Type B pancreatic cell (in vitro differentiated cells): Measurements from ENCODE around the gene IGFBP1. TPM values are rescaled to one million over a fixed set of nuclear protein-coding genes. Genes with fewer than 3 reads are reported as not detected.
A peak's percentile ranks its signal among the peaks of the same experiment; 100 is the strongest.

Experiments
- DNase-seq: peaks from one replicate; pipeline ENCODE4 v3.0.0; 2021; ENCODE audit warnings: mixed read lengths; ENCODE audit not compliant: unreplicated experiment; ENCODE audit errors: extremely low spot score
- H3K27ac Mint-ChIP-seq: 2 replicates; pipeline ENCODE4 v1.8.0; 2021; ENCODE audit warnings: mild to moderate bottlenecking, mixed read lengths
- H3K27me3 Mint-ChIP-seq: 2 replicates; pipeline ENCODE4 v1.8.0; 2021; ENCODE audit warnings: mixed read lengths
- H3K36me3 Mint-ChIP-seq: 2 replicates; pipeline ENCODE4 v1.8.0; 2021; ENCODE audit warnings: mixed read lengths
- H3K4me1 Mint-ChIP-seq: one replicate; pipeline ENCODE4 v1.8.0; 2021; ENCODE audit warnings: mixed read lengths; ENCODE audit not compliant: unreplicated experiment
- H3K4me3 Mint-ChIP-seq: 2 replicates; pipeline ENCODE4 v1.8.0; 2021; ENCODE audit warnings: mild to moderate bottlenecking, mixed read lengths
- H3K9me3 Mint-ChIP-seq: 2 replicates; pipeline ENCODE4 v1.8.0; 2021; ENCODE audit warnings: mixed read lengths
- total RNA-seq: library from RNA; stranded (reverse); gene quantifications from 2 replicates; pipeline ENCODE4 v1.2.1, GENCODE V29; 2021; ENCODE audit warnings: low replicate concordance
- TF ChIP-seq, protein P1 (sequence below): fragments of 200-600 bp; sonication (generic); conservative IDR thresholded peaks from 2 replicates; pipeline ENCODE4 v1.5.0; 2021; ENCODE audit warnings: antibody characterized with exemption, mild to moderate bottlenecking

The IGFBP1 gene
- total RNA-seq, 1 donor from 2014 or later = 0.75 TPM

DNA sequence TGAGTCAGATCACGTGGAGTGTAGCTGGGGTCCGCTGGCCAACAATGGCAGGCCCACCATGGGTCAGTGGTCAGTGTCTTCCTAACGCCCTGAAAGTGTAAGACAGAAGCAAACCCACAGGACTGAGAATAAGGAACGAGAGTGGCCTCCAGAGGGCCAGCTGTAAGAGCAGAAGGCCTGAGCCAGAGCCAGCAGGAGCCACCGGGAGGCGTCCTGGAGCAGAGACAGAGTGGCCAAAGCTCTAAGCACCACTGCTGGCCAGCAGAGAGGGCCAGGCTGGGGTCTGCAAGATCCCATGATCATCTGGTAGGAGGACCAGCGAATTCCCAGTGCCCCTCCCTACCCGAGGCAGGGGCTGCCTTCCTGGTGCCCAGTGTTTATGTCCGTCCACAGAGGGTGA lies 24.6 kb upstream of the IGFBP1 start:
- no peak for DNase-seq

DNA sequence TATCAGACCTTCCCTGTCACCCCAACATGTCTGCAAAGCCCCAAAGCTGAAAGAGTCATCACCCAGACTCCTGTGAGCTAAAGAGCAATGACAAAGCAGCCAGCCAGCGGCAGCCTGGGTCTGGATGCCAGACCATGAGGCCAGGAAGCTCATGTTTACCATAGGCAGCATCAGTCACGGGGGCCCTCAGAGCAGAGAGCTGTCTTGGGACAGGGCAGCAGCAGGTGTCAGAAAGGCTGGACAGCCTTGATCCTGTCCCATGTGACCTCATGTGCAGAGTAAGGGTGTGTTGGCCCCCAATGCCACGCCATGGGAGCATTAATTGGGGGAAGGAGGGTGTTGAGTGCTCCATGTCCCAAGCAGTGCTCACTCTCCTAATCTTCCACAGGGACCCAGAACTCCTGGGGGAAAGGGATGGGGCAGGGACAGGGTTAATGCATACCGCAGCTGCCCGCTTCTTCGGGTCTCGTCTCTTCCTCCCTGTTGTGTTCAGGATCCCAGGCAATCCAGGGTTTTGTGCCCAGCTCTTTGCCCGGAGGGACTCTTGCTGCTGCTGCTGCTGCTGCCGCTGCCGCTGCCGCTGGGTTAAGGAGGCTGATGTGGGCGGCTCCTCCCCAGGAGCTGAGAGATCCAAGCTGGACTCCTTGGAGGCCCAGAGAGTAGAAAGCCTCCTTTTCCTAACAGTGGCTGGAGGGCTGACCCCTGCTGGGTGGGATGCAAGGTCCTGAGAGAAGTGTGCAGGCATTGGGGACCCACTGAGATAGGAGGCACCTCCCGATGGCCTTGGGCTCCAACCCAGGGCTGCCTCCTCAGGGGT lies 22.5 kb upstream of the IGFBP1 start:
- Mint-ChIP-seq H3K4me3 (no peak overlapping the region), H3K27me3 (no peaks in the 10 kb centered on the region), H3K36me3 (no peaks in the 10 kb centered on the region), H3K9me3 (peaks cover 5% of the 10 kb centered on the region), H3K4me1 (no peaks in the 10 kb centered on the region), H3K27ac (no peak overlapping the region)
- TF ChIP-seq, protein P1, sequence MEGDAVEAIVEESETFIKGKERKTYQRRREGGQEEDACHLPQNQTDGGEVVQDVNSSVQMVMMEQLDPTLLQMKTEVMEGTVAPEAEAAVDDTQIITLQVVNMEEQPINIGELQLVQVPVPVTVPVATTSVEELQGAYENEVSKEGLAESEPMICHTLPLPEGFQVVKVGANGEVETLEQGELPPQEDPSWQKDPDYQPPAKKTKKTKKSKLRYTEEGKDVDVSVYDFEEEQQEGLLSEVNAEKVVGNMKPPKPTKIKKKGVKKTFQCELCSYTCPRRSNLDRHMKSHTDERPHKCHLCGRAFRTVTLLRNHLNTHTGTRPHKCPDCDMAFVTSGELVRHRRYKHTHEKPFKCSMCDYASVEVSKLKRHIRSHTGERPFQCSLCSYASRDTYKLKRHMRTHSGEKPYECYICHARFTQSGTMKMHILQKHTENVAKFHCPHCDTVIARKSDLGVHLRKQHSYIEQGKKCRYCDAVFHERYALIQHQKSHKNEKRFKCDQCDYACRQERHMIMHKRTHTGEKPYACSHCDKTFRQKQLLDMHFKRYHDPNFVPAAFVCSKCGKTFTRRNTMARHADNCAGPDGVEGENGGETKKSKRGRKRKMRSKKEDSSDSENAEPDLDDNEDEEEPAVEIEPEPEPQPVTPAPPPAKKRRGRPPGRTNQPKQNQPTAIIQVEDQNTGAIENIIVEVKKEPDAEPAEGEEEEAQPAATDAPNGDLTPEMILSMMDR = no peak
- DNase-seq = no peak

More for the DNA sequence above, 24.6 kb upstream of the IGFBP1 start:
- no peaks in the 10 kb centered on the region for H3K27me3 Mint-ChIP-seq
- TF ChIP-seq, protein P1 = peak; percentile 36
- H3K9me3 Mint-ChIP-seq = peaks cover 5% of the 10 kb centered on the region
- no peak overlapping the region for H3K27ac Mint-ChIP-seq
- H3K4me3 Mint-ChIP-seq = no peak overlapping the region
- H3K4me1 Mint-ChIP-seq = no peaks in the 10 kb centered on the region
- no peaks in the 10 kb centered on the region for H3K36me3 Mint-ChIP-seq

DNA sequence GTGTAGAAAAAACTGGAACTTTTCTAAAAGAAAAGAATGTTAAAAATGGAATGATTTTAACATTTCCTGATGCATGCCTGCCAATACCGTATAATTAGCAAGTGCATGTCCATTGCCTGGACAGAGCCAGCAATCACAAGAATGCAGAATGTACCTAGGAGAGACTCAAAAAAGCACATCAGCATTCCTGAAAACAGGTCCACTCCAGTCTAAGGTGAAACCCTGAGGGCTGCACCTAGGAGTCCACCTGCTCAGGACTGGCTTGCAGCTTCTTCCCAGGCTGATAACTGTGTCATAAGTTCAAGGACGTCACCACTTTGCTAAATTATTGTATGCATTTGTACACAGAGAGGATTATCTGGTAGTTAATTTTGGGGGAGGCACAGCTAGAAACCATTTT lies 20.8 kb upstream of the IGFBP1 start:
- Mint-ChIP-seq H3K9me3 (peaks cover 5% of the 10 kb centered on the region), H3K27ac (peak overlapping the region; percentile 26), H3K4me3 (peak overlapping the region; percentile 9), H3K27me3 (no peaks in the 10 kb centered on the region), H3K4me1 (no peaks in the 10 kb centered on the region), H3K36me3 (no peaks in the 10 kb centered on the region)
- DNase-seq = no peak
- TF ChIP-seq, protein P1 = no peak

DNA sequence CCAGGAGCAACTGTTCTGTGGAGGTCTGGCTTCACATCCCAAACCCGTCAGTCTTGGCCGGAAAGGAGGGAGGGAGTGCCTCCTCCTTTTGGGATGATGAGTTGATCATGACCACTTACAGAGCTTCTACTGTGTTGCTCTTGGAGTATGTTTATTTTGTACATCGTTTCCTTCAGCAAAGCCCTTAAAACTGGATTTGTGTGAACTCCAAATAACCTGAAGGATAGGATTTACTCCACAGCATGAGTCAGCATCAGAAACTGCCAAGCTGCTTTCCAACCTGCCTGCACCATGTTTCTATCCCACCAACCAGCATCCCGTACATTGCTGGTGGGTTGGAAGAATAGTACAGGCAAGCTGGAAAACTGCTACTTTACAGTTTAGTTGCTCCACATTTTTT lies 18.9 kb upstream of the IGFBP1 start:
- no peak for DNase-seq
- TF ChIP-seq, protein P1 = no peak
- Mint-ChIP-seq H3K27ac (no peak overlapping the region), H3K9me3 (peaks cover 5% of the 10 kb centered on the region), H3K36me3 (no peaks in the 10 kb centered on the region), H3K4me3 (no peak overlapping the region), H3K27me3 (no peaks in the 10 kb centered on the region), H3K4me1 (no peaks in the 10 kb centered on the region)

DNA sequence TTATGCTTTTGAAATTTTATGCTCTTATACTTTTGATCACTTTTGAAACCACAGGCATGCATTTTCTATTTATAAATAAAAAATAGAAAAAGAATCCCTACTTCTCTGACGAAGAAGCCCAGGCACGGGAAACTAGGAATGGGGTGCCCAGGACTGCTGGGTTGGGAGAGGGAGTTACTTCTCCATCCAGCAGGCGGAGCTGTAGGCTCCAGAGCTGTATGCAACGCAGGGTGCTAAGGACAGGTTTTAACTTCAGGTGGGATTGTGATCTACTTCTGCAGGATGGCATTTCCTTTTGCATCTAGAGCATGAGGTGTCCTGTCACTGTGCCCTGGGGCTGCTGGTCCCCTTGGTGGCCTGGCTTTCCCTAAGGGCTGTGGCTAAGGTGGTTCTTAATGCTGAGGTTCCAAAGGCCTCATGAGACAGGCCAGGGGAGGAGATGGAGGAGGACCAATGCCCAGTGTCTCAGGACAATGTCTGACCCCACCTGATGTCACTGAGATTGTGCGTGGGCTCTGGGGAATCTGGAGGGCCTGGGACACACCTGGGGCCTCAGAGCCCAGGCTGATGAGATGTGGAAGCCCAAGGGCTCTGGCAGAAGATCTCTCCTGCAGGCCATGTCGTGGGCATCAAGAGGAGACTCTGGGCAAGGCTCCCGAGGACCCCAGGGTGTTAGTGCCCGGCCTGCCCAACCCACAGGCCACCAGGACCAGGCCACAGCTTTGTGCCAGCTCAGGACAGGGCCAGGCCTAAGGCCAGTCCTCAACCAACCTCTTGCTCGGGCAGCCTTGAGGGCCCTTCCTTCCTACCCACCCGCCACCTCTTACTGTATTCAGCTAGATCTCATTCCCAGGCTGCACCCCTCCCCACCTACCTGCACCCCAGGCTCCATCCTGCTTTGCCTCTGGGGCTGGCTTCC lies 15.9 kb upstream of the IGFBP1 start:
- no peaks in the 10 kb centered on the region for H3K36me3 Mint-ChIP-seq
- TF ChIP-seq, protein P1 = peak; percentile 67
- no peak for DNase-seq

More for the DNA sequence above, 15.9 kb upstream of the IGFBP1 start:
- Mint-ChIP-seq H3K27ac (no peak overlapping the region), H3K27me3 (no peaks in the 10 kb centered on the region), H3K4me3 (no peak overlapping the region), H3K9me3 (peaks cover 5% of the 10 kb centered on the region), H3K4me1 (no peaks in the 10 kb centered on the region)
